Measurements from ENCODE around the gene PLCD1. TPM values are rescaled to one million over a fixed set of nuclear protein-coding genes. Genes with fewer than 3 reads are reported as not detected.

Gene PLCD1
- total RNA-seq, 4 donors from 2014 or later, result 9.7 to 41.5 (median 27.2) TPM

GRCh38 chr3:38005076-38006020 lies 24.1 kb downstream of the PLCD1 start:
- H3K27ac ChIP-seq, result no peak overlapping the region
- intact Hi-C loops (cut with DNase I; ENCODE audit: low total_unique reads), result loop anchor here (10.0 kb wide), 1 partner anchor 151 kb away; no protein-coding TSS in a partner anchor
- no peak overlapping the region for H3K4me3 ChIP-seq
- no peaks in the 10 kb centered on the region for H3K4me1 ChIP-seq
- no peak for DNase-seq
- no peaks in the 10 kb centered on the region for H3K9me3 ChIP-seq
- H3K36me3 ChIP-seq, result no peaks in the 10 kb centered on the region
- no peak for TF ChIP-seq POLR2A (IDR thresholded peaks at IDR 0.05)
- TF ChIP-seq CTCF (IDR thresholded peaks at IDR 0.05), result no peak
- H3K27me3 ChIP-seq, result no peaks in the 10 kb centered on the region

GRCh38 chr3:38004415-38005075 lies 24.9 kb downstream of the PLCD1 start:
- Histone ChIP-seq H3K36me3 (no peaks in the 10 kb centered on the region), H3K27ac (peak overlapping the region in 1 of 2 donors; percentile 21), H3K9me3 (no peaks in the 10 kb centered on the region), H3K4me3 (no peak overlapping the region), H3K4me1 (no peaks in the 10 kb centered on the region), H3K27me3 (no peaks in the 10 kb centered on the region)
- intact Hi-C loops (cut with DNase I; ENCODE audit: low total_unique reads), result loop anchor here (10.0 kb wide), 1 partner anchor 150 kb away; no protein-coding TSS in a partner anchor
- peak; percentile 67 to 74 for DNase-seq
- TF ChIP-seq POLR2A (IDR thresholded peaks at IDR 0.05) (no peak), CTCF (IDR thresholded peaks at IDR 0.05) (peak; percentile 48 to 62 (median 56))

GRCh38 chr3:38003817-38004414 lies 25.5 kb downstream of the PLCD1 start:
- Histone ChIP-seq H3K9me3 (no peaks in the 10 kb centered on the region), H3K4me3 (no peak overlapping the region), H3K27me3 (no peaks in the 10 kb centered on the region), H3K27ac (peak overlapping the region in 1 of 2 donors; percentile 21), H3K4me1 (peaks cover 0 to 3% of the 10 kb centered on the region in 2 donors), H3K36me3 (no peaks in the 10 kb centered on the region)
- DNase-seq, result no peak
- intact Hi-C loops (cut with DNase I; ENCODE audit: low total_unique reads), result loop anchor here (10.0 kb wide), 1 partner anchor 149 kb away; no protein-coding TSS in a partner anchor
- TF ChIP-seq POLR2A (IDR thresholded peaks at IDR 0.05) (no peak), CTCF (IDR thresholded peaks at IDR 0.05) (no peak)

- no peaks in the 10 kb centered on the region for H3K27me3 ChIP-seq
- peak; percentile 66 to 75 for DNase-seq
- TF ChIP-seq CTCF (IDR thresholded peaks at IDR 0.05), result peak; percentile 69 to 81 (median 76)
- TF ChIP-seq POLR2A (IDR thresholded peaks at IDR 0.05), result no peak
- H3K36me3 ChIP-seq, result no peaks in the 10 kb centered on the region
- intact Hi-C loops (cut with DNase I; ENCODE audit: low total_unique reads), result loop anchor here (10.0 kb wide), 1 partner anchor 149 kb away; no protein-coding TSS in a partner anchor
- H3K9me3 ChIP-seq, result no peaks in the 10 kb centered on the region
- H3K4me3 ChIP-seq, result no peak overlapping the region
- peak overlapping the region in 1 of 2 donors; percentile 40 for H3K27ac ChIP-seq
- H3K4me1 ChIP-seq, result peaks cover 2 to 3% of the 10 kb centered on the region in 2 donors
These were observed 26.0 kb downstream of the PLCD1 start for GRCh38 chr3:38003371-38003816.

Data from uterus (tissue), 4 donors.